Measurements from ENCODE around the gene NFKBIL1.

NFKBIL1 gene

GRCh38 chr6:31574106-31575061, 27.0 kb downstream of the NFKBIL1 start:
- TF ChIP-seq, protein P1, sequence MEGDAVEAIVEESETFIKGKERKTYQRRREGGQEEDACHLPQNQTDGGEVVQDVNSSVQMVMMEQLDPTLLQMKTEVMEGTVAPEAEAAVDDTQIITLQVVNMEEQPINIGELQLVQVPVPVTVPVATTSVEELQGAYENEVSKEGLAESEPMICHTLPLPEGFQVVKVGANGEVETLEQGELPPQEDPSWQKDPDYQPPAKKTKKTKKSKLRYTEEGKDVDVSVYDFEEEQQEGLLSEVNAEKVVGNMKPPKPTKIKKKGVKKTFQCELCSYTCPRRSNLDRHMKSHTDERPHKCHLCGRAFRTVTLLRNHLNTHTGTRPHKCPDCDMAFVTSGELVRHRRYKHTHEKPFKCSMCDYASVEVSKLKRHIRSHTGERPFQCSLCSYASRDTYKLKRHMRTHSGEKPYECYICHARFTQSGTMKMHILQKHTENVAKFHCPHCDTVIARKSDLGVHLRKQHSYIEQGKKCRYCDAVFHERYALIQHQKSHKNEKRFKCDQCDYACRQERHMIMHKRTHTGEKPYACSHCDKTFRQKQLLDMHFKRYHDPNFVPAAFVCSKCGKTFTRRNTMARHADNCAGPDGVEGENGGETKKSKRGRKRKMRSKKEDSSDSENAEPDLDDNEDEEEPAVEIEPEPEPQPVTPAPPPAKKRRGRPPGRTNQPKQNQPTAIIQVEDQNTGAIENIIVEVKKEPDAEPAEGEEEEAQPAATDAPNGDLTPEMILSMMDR (conservative IDR thresholded peaks at IDR 0.05; ENCODE audit: low read length) = no peak
- DNase-seq (ENCODE audit: low read depth) = no peak
- no peak overlapping the region for H3K4me3 ChIP-seq (ENCODE audit: low read length)

DNA sequence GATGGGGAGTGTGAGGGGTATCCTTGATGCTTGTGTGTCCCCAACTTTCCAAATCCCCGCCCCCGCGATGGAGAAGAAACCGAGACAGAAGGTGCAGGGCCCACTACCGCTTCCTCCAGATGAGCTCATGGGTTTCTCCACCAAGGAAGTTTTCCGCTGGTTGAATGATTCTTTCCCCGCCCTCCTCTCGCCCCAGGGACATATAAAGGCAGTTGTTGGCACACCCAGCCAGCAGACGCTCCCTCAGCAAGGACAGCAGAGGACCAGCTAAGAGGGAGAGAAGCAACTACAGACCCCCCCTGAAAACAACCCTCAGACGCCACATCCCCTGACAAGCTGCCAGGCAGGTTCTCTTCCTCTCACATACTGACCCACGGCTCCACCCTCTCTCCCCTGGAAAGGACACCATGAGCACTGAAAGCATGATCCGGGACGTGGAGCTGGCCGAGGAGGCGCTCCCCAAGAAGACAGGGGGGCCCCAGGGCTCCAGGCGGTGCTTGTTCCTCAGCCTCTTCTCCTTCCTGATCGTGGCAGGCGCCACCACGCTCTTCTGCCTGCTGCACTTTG, 28.0 kb downstream of the NFKBIL1 start, which contains the start of gene TNF:
TNF (plus strand) TSS at position 231 of the 567 bp plus-strand sequence; CDS start at position 408, 177 bp downstream.
- no peak within 1 kb of the TSS for H3K4me3 ChIP-seq (ENCODE audit: low read length)
- TF ChIP-seq, protein P1 (conservative IDR thresholded peaks at IDR 0.05; ENCODE audit: low read length) = no peak
- DNase-seq (ENCODE audit: low read depth) = no peak

DNA sequence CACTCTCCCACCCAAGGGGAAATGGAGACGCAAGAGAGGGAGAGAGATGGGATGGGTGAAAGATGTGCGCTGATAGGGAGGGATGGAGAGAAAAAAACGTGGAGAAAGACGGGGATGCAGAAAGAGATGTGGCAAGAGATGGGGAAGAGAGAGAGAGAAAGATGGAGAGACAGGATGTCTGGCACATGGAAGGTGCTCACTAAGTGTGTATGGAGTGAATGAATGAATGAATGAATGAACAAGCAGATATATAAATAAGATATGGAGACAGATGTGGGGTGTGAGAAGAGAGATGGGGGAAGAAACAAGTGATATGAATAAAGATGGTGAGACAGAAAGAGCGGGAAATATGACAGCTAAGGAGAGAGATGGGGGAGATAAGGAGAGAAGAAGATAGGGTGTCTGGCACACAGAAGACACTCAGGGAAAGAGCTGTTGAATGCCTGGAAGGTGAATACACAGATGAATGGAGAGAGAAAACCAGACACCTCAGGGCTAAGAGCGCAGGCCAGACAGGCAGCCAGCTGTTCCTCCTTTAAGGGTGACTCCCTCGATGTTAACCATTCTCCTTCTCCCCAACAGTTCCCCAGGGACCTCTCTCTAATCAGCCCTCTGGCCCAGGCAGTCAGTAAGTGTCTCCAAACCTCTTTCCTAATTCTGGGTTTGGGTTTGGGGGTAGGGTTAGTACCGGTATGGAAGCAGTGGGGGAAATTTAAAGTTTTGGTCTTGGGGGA, 28.7 kb downstream of the NFKBIL1 start:
- TF ChIP-seq, protein P1 (conservative IDR thresholded peaks at IDR 0.05; ENCODE audit: low read length) = no peak
- no peak for DNase-seq (ENCODE audit: low read depth)
- H3K4me3 ChIP-seq (ENCODE audit: low read length) = no peak overlapping the region

DNA sequence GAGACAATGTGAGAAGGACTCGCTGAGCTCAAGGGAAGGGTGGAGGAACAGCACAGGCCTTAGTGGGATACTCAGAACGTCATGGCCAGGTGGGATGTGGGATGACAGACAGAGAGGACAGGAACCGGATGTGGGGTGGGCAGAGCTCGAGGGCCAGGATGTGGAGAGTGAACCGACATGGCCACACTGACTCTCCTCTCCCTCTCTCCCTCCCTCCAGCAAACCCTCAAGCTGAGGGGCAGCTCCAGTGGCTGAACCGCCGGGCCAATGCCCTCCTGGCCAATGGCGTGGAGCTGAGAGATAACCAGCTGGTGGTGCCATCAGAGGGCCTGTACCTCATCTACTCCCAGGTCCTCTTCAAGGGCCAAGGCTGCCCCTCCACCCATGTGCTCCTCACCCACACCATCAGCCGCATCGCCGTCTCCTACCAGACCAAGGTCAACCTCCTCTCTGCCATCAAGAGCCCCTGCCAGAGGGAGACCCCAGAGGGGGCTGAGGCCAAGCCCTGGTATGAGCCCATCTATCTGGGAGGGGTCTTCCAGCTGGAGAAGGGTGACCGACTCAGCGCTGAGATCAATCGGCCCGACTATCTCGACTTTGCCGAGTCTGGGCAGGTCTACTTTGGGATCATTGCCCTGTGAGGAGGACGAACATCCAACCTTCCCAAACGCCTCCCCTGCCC, 29.6 kb downstream of the NFKBIL1 start:
- no peak for DNase-seq (ENCODE audit: low read depth)
- H3K4me3 ChIP-seq (ENCODE audit: low read length) = no peak overlapping the region
- TF ChIP-seq, protein P1 (conservative IDR thresholded peaks at IDR 0.05; ENCODE audit: low read length) = no peak

GRCh38 chr6:31577579-31577966, 30.2 kb downstream of the NFKBIL1 start:
- H3K4me3 ChIP-seq (ENCODE audit: low read length) = no peak overlapping the region
- TF ChIP-seq, protein P1 (conservative IDR thresholded peaks at IDR 0.05; ENCODE audit: low read length) = no peak
- no peak for DNase-seq (ENCODE audit: low read depth)

GRCh38 chr6:31578184-31579118, 31.0 kb downstream of the NFKBIL1 start:
- DNase-seq (ENCODE audit: low read depth) = no peak

More at GRCh38 chr6:31578184-31579118, 31.0 kb downstream of the NFKBIL1 start:
- H3K4me3 ChIP-seq (ENCODE audit: low read length) = no peak overlapping the region
- TF ChIP-seq, protein P1 (conservative IDR thresholded peaks at IDR 0.05; ENCODE audit: low read length) = no peak
